EL (cell line): ENCODE measurements around the gene EPHB3.

Source experiments
- DNase-seq: peaks from one replicate; pipeline ENCODE4 v3.0.0-alpha.2; 2016

Gene EPHB3

DNA sequence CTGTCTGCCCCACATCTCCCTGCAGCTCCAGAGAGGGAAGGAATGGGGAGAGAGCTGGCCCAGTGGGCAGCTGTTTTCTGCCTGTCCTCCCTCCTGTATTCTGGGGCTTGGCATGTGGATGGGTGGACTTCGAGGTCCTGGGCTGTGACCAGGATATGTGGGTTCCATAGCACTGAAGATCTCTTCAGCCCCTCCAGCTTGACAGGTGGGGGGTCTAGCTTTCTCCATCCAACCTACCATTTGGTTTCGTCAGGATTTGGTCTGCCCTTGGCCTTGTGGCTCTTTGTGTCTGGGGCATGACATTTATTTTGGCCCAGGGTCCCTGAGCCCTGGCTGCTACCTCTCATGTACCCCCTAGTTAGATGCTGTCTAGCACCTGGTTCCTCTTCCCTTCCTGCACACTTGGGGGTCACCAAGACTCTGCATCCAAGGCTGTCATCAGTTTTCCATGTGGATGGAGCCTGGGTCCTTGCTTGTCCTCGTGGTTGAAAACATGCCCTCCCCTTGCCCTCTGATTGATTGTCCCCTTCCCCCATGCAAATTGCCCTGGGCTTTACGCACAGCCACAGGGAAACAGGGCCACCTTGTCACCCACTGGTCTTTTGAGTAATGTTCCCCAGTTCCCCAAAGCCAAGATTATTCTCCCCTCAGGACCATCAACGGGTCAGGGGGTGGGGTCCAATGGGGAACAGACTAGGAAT is 3.2 kb downstream of the EPHB3 start:
- DNase-seq, result no peak

DNA sequence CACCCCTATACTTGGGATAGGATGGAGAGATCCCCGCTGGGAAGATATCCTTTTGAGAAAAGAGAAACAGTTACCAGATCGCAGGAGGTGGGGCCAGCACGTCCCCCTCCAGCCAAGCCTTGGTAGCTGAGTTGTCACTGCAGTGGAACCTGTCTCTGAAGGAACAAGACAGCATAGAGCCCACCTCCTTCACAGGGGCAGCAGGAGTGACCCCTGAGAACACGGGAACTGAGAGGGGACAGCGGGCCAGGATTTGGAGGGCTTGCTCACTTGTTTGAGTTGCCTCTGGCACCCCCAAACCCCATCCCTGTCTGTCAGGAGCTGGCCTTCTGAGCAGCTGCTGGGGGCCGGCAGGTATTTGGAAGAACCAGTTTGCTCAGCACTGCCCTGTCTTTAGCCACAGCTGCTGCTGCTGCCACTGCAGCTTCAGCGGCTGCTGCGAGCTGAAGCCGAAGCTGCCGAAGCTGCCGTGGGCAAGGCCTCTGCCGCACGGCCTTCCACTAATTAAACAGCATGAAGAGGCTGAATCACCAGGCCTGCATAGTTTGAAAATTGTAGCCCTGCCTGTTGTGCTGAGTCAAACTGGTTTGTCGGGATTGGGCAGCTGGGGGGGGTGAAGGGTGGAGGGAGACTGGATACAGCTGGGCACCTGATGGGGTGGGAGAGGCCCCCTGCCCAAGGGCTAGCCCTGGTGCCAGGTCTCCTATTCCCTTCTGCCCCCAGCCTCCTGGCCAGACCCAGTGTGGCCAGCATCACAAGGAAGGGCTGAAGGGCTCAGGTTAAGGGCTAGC is 4.0 kb downstream of the EPHB3 start:
- DNase-seq, result peak; percentile 90

GRCh38 chr3:184566441-184567414 is 5.1 kb downstream of the EPHB3 start:
- DNase-seq, result no peak

DNA sequence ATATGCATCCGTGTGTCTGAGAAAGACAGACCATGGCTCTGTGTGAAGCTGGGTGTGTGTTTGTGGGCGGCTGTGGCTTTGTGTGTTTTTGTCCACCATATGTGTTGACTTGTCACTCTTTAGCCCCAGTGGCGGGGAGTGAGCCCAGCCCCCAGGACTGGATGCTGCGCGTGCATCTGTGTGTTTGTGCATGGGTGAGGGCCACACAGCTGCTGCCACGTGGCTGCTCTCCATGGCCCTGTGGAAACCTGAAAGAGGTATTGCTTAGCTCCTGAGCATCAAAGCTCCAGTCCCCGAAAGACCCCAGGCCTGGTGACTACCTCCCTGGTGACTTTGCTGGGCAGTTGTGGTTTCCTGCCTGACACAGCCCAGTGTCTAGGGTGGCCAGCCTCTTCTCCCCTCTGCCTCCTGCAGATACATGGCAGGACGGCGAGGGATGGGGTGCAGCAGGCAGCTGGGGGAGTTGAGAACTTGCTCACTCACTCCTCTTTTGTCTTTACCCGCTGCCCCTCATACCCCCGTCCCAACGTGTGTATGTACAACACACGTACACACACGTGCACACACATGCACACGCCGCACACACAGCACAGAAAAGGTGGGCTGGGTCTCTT is 6.5 kb downstream of the EPHB3 start:
- peak; percentile 35 for DNase-seq

DNA sequence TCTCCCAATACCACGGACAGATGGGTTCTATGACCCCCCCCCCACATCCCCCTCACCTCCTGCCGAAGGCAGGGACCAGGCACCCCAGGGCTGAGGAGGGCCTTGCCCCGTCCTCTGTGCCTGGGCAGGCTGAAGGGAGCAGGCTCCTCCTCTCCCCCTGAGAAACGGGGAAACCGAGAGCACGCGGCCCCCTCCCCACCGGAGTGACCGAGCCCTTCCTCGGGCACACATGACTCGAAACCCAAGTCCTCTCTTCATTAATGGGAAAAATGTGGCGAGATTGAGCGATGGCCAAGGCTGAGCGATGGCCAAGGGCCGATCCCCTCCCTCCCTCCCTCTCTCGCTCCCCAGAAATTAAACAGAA is 7.0 kb downstream of the EPHB3 start:
- DNase-seq, result no peak

DNA sequence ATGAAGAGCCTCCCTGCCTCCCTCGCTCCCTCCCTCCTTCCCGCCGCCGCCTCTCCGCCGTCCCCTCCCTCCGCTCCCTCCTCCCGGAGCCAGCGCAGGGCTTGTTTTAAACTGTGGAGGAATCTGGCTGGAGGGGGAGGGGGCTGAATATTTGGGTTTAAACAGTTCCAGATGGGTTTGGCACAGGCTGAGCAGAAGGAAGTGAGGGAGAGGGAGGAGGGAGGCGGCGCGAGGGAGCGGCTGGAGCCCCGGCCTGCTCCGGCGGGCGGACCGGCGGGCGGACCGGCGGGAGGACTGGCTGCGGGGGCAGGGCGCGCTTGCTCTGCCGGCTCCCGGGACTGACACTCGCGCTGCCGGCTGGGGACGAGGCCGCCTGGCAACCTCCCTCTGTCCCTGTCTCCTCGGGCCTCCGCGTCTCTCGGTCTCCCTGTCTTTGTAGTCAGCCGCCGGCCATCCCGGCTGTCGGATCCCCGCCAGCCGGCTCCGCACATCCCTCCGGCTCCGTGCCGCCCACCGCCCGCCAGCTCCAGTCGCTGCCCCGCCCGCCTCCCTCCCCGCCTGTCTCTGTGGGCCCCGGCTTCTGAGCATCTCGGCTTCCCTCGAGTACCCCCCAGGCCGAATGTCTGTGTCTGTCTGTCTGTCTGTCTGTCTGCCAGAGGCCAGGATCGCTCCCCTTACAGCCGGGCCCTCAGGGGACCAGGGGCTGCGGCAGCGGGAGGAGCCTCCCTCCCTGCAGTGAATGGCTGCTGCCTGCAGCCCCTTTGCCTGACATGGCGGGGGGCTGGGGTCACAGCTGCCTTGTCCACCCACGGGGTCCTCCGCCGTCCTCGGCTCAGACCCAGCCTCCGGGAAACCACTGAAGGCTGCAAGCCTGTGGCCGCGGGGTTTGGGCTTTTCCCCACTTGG is 7.6 kb downstream of the EPHB3 start:
- peak; percentile 97 for DNase-seq

GRCh38 chr3:184570035-184570434 is 8.4 kb downstream of the EPHB3 start:
- no peak for DNase-seq

- no peak for DNase-seq
These were observed 8.9 kb downstream of the EPHB3 start for GRCh38 chr3:184570489-184570888.

GRCh38 chr3:184571750-184572377 is 10.3 kb downstream of the EPHB3 start:
- DNase-seq, result no peak

- DNase-seq, result no peak
These were observed 11.2 kb downstream of the EPHB3 start for GRCh38 chr3:184572633-184573270.

- no peak for DNase-seq
These were observed 13.2 kb downstream of the EPHB3 start for GRCh38 chr3:184574515-184575417.

GRCh38 chr3:184575701-184576100 is 14.1 kb downstream of the EPHB3 start:
- no peak for DNase-seq

- no peak for DNase-seq
These were observed 15.1 kb downstream of the EPHB3 start for GRCh38 chr3:184576457-184577240.

- no peak for DNase-seq
These were observed 16.0 kb downstream of the EPHB3 start for GRCh38 chr3:184577546-184577945.

DNA sequence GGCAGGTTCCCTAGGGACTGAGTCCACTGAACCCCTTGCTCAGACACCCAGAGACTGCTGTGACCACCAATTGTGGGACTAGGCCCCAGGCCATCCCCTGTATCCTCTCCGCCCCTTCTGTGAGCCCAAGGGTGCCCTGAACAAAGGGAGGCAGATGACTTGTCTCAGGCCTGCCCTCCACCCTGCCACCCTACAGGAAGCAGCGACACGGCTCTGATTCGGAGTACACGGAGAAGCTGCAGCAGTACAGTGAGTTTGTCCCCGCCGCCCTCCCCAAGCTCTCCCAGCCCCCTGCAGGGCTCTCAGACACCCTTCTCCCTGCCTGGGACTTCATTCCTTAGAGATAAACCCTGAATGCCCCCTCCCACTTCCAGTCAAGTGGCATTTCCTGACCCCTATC is 16.6 kb downstream of the EPHB3 start:
- no peak for DNase-seq

- DNase-seq, result no peak
These were observed 17.2 kb downstream of the EPHB3 start for GRCh38 chr3:184578822-184579221.

DNA sequence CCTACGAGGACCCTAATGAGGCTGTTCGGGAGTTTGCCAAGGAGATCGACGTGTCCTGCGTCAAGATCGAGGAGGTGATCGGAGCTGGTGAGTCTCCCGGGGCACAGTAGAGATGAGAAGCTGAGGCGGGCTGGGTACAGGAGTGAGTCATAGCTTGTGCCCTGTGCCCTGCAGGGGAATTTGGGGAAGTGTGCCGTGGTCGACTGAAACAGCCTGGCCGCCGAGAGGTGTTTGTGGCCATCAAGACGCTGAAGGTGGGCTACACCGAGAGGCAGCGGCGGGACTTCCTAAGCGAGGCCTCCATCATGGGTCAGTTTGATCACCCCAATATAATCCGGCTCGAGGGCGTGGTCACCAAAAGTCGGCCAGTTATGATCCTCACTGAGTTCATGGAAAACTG is 17.9 kb downstream of the EPHB3 start:
- DNase-seq, result no peak

DNA sequence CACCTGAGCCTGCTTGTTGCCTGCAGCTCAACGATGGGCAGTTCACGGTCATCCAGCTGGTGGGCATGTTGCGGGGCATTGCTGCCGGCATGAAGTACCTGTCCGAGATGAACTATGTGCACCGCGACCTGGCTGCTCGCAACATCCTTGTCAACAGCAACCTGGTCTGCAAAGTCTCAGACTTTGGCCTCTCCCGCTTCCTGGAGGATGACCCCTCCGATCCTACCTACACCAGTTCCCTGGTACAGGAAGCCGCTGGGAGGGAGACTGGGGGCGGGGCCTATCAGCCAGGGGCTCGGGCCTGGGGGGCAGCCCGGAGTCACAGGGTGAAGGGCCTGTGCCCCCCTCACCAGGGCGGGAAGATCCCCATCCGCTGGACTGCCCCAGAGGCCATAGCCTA is 18.8 kb downstream of the EPHB3 start:
- no peak for DNase-seq

- no peak for DNase-seq
These were observed 19.8 kb downstream of the EPHB3 start for GRCh38 chr3:184581331-184581855.
